IPS DF 19.7 (cell line): ENCODE data around the gene KHK.

ENCODE experiments used
- DNase-seq: peaks from one replicate; pipeline ENCODE4 v3.0.0-alpha.2; 2013; ENCODE audit warnings: low read depth, low spot score

The KHK gene

DNA sequence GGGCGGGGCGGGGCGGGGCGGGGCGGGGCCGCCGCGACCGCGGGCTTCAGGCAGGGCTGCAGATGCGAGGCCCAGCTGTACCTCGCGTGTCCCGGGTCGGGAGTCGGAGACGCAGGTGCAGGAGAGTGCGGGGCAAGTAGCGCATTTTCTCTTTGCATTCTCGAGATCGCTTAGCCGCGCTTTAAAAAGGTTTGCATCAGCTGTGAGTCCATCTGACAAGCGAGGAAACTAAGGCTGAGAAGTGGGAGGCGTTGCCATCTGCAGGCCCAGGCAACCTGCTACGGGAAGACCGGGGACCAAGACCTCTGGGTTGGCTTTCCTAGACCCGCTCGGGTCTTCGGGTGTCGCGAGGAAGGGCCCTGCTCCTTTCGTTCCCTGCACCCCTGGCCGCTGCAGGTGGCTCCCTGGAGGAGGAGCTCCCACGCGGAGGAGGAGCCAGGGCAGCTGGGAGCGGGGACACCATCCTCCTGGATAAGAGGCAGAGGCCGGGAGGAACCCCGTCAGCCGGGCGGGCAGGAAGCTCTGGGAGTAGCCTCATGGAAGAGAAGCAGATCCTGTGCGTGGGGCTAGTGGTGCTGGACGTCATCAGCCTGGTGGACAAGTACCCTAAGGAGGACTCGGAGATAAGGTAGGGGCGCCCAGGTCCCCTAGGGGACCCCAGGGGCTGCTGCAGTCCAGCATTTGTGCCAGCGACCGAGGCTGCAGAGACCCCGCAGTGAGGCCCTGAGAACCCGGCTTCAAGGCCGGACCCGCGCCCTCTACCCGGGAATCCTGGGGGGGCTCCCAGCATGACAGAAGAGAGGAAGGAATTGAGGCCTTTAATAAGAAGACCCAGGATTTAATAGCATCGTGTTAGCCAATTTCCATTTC is at the start of gene KHK:
KHK (plus strand) TSS at position 49 of the 870 bp plus-strand sequence; CDS start at position 537, 488 bp downstream.
- DNase-seq, result no peak

DNA sequence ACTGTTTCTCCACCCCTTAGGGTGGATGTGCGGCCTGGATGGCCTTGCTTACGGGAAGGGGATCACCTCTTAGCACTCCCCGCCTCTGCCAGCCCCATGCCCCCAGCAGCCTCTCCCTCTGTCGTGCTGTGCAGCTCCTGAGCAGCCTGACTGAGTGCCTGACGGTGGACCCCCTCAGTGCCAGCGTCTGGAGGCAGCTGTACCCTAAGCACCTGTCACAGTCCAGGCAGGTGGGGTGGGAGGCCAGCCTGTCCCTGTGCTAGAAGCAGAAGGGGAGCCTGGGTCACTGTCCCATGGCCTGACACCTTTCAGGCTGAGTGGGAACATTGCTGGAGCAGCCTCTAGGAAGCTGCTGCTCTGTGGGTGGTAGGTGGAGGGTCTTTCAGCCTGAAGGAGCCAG is 48.6 kb upstream of the KHK start:
- no peak for DNase-seq

DNA sequence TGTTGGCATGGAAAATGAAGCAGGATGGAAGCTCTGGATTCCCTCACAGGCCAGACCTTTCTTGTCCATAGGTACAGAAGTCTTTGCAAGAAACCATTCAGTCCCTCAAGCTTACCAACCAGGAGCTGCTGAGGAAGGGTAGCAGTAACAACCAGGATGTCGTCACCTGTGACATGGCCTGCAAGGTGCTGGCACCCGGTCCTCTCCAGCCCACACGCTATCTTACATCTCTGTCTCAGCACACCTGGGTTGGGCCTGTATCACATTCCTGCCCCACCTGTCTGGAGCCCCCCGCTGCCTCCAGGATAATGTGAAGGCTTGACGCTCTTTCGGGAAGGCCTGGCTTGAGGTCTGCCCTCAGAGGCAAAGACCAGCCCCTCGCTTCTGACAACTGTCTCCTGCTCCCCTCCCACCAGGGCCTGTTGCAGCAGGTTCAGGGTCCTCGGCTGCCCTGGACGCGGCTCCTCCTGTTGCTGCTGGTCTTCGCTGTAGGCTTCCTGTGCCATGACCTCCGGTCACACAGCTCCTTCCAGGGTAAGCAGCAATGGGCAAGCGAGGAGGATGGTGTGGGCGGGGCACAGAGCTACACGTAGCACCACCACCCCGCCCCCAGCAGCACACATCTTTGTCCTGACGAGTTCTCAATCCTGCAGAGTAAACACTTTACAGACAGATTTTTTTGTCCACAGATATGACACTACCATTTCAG is 47.8 kb upstream of the KHK start:
- no peak for DNase-seq

DNA sequence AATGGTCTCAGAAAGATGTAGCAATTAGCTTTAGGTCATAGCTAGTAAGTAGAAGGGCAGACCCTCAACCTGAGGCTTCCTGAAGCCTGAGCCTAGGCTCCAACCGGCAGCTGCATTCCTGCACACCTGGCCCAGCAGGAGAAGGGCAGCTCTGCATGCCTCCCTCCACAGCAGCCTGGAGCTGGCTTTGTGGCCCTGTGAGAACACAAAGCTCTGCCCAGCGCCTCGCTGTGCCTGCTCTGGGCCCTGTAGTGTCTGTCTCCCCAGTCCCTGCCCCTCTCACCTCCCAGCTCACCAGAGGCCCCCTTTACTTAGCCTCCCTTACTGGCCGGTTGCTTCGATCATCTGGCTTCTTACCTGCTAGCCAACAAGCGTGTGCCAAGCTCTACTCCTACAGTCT is 47.1 kb upstream of the KHK start:
- DNase-seq, result no peak

DNA sequence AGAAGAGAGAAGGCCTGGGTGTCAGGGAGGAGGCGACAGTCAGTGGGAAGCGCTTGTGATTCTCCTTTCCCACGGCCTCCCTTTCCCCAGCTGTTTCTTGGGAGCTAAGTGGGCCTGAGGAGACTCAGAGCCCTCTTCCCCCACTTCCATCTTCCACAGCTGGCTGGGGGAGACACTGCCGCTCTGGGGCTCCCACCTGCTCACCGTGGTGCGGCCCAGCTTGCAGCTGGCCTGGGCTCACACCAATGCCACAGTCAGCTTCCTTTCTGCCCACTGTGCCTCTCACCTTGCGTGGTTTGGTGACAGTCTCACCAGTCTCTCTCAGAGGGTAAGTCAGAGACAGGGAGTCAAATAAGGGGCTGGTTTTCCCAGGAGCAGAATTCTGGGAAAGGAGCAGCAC is 46.7 kb upstream of the KHK start:
- no peak for DNase-seq

DNA sequence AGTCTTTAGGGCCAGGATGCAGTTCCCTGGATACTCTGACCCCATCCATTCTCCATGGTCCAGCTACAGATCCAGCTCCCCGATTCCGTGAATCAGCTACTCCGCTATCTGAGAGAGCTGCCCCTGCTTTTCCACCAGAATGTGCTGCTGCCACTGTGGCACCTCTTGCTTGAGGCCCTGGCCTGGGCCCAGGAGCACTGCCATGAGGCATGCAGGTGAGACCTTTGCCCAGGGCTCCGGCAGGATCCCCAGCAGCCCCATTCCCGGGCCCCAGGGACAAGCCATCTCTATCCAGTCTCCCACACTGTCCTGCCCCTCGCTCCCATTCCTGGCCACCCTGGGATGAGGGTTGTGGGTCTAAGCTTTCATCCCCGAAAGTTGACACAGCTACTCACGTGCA is 46.3 kb upstream of the KHK start:
- no peak for DNase-seq

DNA sequence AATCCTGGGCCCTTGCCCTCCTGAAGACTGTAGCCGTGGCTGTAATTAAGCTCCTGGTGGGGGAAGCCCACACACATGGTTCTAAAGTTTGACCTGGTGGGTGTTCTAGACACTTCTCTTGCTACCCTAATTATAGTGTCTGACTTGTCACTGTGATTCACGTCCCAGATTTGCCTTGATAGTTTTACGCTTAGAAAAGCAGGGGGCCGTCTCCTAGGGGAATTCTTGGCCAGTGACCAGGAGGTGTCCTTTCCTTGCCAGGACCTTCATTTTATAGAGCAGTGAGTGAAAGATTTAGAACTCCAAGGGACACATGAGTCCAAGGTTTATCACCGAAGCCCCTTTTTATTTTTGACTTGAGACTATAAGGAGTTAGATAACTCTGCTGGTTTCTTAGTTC is 44.8 kb upstream of the KHK start:
- no peak for DNase-seq

DNA sequence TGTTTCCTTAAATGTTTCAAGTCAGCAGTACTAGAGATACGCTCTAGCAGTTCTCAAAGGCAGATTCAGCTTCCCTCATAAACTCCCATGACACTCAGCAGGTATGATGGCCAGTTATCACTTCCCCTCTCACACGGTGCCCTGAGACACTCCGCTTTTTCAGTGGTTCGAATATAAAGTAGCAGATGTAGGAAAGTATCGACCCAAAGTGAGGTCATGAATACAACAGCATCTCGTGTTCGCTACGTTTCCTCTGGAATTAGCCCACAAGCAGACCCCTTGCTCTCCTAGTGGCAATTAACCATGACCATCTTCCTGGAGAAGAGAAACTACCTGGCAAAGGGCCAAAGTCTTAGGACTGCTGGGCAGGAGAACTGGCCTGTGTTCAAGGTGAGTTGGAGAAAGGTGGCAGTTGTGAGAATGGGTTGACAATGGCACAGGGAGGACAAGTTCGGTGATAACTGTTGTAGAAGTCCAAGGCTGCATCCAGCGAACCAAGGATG is 44.4 kb upstream of the KHK start:
- DNase-seq, result no peak

DNA sequence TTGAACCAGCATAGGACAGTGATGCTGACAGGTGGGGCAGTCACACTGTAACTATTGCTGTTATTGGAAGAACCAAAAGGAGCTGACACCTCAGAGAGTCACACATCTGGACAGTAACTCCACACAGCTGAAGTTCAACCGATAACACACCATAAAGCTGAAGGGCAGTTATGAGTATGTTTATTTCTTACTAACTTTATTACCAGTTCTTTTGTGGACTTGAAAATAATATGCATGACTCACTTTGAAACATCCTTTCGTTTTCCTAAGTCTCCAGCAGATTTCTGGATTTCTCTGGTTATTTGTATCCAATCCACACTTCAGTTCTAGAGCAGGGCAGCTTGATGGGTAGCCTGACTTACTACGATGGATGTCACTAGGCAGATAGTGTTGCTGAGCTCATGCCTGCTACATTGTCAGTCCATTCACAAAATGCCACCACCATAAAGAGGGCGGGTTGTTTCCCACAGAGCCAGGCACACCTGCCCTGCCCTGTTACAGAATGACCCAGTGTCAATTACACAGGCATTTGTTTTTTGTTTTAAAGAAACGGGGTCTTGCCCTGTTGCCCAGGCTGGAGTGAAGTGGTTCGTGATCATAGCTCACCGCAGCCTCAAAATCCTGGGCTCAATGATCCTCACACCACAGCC is 43.5 kb upstream of the KHK start:
- no peak for DNase-seq

DNA sequence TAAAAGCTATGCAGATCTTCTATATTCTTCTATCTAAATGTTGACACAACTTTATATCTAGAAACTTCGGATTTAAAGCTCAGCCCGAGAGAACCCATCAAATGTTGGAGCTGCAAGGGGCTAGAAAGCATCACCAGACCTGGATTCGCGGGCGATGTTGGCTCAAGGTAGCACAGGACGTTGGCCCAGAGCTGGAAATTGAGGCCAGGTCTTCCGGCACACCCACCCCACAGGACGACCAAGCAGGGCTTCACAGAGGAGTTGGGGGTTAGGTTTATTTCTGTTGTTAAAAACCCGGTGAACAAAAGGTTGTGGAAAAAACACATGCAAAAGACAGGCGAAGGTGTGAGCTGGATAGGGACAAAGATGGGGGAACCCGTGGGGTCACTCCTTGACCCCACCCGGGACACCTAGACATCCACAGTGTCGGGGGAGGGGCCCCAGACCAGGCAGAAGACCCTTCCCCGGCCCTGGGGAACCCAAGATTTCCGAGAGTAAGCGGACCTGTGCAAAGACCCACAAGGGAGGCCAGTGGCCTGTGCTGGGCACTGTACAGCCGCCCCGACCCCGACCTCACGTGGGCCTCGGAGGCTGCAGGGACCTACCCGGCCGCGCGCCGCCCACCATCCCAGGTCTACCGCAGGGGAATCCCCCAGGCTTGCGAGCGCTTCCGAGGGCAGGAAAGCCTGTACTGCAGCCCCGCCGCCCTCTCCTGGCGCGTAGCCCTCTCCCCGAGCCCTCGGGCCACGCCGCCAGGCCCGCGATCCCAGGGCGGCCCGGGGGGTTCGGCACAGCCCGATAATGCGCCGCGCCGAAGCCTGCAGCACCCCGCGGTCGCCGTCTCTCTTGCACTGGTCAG is 36.9 kb upstream of the KHK start:
- DNase-seq, result no peak

DNA sequence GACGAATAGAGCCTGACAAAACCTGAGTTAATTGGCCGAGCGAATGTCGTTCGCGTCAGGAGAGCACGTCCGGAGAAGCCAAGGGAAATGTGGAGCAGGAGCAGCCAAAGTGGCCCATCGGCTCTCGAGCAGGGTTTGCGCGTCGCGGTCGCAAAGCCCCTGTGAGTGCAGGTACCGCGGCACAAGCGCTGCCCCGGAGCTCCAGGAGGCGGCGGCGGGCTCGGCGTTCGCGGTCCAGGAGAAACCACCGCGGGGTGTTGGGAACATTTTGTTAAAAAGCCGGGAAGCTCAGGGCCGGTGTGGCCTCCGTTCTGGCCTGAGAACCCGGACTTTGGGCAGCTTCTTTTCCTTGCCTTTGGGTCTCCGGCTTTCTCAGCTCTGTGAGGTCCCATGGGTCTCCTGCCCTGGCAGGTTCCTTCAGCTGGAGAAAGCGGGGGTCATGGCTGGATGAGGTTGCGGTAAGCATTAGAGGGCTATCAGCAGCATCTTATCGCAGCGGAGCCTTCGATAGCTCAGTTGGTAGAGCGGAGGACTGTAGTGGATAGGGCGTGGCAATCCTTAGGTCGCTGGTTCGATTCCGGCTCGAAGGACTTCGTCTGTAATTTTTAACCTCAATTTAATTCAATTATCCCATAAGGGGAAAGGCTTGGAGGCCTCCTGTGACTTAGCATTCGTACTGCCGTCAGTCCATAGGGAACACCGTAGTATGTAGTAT is 36.1 kb upstream of the KHK start:
- DNase-seq, result no peak

DNA sequence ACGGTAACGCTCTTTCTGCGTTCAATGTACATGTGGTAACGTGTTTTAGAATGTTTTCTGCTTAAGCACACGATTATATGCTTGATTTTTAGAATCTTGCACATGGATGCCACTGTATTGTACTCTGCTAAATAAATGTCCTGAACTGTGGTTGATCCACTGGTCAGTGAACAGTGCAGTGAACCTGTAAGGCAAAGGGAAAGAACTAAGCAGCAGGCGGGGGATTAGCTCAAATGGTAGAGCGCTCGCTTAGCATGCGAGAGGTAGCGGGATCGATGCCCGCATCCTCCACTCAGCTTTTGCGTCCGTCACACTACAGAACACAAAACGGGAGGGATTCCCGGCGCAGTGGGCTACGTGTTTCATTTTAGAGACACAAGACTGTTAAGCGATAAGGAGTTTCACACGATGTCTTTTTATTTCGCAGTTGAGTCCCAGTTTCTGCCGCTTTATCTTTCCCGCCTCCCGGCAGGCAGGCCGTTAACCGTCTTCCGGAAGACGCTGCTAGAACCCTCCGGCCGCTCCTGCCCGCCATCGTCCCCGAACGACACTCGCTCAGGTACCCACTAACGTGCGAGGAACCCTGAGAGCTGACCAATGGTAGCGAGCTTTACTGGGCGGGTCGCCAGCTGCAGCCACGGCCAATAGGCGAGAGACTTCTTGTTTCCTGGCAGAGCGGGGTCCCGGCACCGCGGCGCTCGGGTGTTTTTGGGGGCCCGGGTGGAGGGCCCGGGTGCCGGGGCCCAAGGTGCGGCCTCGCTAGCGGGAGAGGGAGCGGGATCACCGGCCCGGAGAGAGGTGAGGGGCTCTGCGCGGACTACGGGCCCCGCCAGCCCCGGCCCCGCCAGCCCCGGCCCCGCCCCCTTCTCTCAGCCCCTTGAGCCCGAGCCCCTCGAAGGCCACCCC is 35.3 kb upstream of the KHK start, which contains the start of gene AGBL5:
AGBL5 (plus strand) TSS at position 673 of the 906 bp plus-strand sequence. CDS start 1,291 bp downstream, outside the sequence.
- no peak for DNase-seq

DNA sequence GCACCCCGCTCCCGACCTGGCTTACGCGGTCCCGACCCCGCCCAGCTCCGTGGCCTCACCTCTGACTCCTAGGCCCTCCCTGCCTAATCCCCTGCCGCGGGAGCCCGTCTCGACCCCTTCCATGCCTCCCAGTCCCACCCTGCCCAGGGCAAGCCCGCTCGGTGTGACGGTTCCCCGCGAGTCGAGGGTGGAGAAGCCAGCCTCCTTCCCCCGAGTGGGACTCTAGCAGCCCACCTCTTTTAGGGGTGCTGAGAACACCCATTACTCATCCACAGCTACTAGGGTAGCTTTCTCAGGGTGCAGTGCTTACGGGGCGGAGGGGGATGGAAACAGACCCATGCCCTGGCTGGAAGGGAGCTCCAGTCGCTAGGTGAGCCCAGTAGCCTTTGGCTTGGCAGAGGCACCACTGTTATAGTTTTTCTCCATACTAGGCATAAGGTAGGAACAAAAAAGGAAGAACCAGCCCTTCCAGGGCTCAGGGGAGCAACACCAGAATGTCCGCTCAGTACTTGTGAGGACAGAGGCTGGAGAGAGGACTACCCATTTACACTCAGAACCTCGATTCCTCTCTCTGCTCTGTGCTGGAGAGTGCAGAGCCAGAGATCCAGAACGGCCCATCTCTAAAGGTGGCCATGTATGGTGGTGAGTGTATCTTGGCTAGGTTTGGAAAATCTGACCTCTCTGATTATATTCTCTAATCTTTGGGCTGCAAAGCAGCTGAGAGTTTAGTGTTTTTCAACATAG is 34.5 kb upstream of the KHK start:
- no peak for DNase-seq

DNA sequence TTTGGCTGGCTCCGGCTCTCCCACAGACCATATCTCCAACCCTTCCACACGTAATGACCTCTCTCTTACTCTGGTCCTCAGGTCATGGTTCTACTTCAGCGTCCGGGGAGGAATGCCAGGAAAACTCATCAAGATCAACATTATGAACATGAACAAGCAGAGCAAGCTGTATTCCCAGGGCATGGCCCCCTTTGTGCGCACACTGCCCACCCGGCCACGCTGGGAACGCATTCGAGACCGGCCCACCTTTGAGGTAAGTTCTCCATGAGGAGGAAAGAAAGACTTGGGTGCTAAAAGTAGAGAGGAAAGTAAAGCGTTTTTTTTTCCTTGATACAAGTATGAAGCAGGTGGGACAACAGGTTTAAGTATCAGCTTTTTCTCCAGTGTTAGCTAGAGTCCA is 33.3 kb upstream of the KHK start:
- DNase-seq, result no peak

DNA sequence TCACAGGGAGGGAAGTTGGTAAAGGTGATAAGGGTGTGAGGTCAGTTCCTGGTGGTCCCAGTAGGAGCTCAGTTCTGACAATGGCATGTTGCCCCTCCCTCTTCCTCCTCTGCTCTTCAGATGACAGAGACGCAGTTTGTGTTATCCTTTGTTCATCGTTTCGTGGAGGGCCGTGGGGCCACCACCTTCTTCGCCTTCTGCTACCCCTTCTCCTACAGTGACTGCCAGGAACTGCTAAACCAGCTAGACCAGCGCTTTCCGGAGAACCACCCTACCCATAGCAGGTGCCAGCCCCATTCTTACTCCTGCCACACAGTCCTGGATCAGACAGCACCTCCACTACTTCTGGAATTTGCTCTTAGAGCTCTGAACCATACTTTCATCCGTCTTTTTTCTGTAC is 32.8 kb upstream of the KHK start:
- no peak for DNase-seq

DNA sequence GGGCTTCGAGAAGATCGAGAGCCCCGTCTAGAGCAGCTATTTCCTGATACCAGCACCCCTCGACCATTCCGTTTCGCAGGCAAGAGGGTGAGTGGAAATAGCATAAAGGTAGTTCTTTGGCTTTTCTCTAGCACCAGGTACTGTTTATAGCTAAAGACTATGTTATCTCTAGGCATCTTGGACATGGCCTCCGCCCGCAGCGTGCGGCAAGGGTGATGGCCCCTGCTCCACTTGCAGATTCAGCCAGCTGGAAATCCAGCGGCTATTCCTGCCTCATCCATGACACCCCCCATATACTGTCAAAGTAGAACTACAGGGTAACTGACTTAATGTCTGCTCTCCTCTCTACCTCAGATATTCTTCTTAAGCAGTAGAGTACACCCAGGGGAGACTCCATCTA is 31.9 kb upstream of the KHK start:
- DNase-seq, result no peak

DNA sequence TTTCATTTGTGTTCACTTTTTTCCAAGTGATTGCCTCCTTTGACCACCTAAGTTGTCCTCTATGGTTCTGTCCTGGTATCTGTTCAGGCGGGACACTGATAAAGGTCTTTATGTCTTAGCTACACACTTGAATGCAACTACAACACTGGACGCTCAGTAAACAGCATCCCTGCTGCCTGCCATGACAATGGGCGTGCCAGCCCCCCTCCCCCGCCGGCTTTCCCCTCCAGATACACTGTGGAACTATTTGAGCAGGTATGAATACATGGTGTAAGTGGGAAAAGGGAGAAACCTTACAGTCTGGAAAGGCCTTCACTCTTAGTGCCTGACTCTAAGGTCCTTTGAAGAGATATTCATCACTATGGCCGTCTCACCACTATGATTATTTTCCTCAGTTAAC is 29.4 kb upstream of the KHK start:
- DNase-seq, result no peak

DNA sequence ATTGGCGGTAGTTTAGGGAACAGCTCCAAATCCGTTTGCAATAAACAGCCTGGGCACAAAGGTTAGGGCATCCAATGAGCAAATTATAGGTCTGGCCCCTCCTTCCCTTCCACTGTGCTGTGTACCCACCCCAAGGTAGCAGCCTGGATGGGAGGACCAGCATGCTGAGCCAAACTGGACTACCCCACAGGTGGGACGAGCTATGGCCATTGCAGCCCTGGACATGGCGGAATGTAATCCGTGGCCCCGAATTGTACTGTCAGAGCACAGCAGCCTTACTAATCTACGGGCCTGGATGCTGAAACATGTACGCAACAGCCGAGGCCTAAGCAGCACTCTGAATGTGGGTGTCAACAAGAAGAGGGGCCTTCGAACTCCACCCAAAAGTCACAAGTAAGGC is 28.4 kb upstream of the KHK start:
- DNase-seq, result no peak
